Ovary (tissue), 3 donors: ENCODE results near the gene AMACR.

Source experiments
- CTCF ChIP-seq, 3 donors: fragments of 450-650 bp in 2 of 3; fragments of 200-600 bp in 1 of 3; IDR thresholded peaks; one replicate each; pipeline versions ENCODE4 v1.5.1 to v1.8.0; 2016 to 2022; ENCODE audit warnings: antibody characterized with exemption in 3 of 3, mild to moderate bottlenecking in 1 of 3
- POLR2A ChIP-seq: fragments of 450-650 bp; IDR thresholded peaks from one replicate; pipeline ENCODE4 v1.6.1; 2017; ENCODE audit warnings: antibody characterized with exemption, mild to moderate bottlenecking, moderate library complexity
- donor health status: DM: no; HTN: no; CAD: no.

- TF ChIP-seq CTCF (IDR thresholded peaks at IDR 0.05): no peak
- TF ChIP-seq POLR2A: no peak
These were observed 37.2 kb upstream of the AMACR start for GRCh38 chr5:34045023-34045422.
